Progenitor cell of endocrine pancreas (in vitro differentiated cells): ENCODE measurements around the gene TAAR2. TPM values are rescaled to one million over a fixed set of nuclear protein-coding genes. Genes with fewer than 3 reads are reported as not detected.

Experiments
- DNase-seq: peaks from one replicate; pipeline ENCODE4 v3.0.0; 2021; ENCODE audit warnings: low spot score; ENCODE audit not compliant: unreplicated experiment
- H3K27ac Mint-ChIP-seq: 2 replicates; pipeline ENCODE4 v1.8.0; 2021; ENCODE audit warnings: mild to moderate bottlenecking, moderate library complexity, mixed read lengths
- H3K27me3 Mint-ChIP-seq: 2 replicates; pipeline ENCODE4 v1.8.0; 2021; ENCODE audit warnings: mixed read lengths
- H3K36me3 Mint-ChIP-seq: 2 replicates; pipeline ENCODE4 v1.8.0; 2022; ENCODE audit warnings: mixed read lengths; ENCODE audit not compliant: insufficient read depth
- H3K4me1 Mint-ChIP-seq: 2 replicates; pipeline ENCODE4 v1.8.0; 2021; ENCODE audit warnings: low read depth, mixed read lengths
- H3K4me3 Mint-ChIP-seq: 2 replicates; pipeline ENCODE4 v1.8.0; 2021; ENCODE audit warnings: low read depth, mild to moderate bottlenecking, moderate library complexity, mixed read lengths
- H3K9me3 Mint-ChIP-seq: 2 replicates; pipeline ENCODE4 v1.8.0; 2021; ENCODE audit warnings: low read depth, mixed read lengths
- CTCF ChIP-seq: fragments of 200-600 bp; sonication (generic); IDR thresholded peaks from one replicate; pipeline ENCODE4 v1.5.0; 2021; ENCODE audit warnings: antibody characterized with exemption, mild to moderate bottlenecking; ENCODE audit not compliant: unreplicated experiment
- total RNA-seq: library from RNA; stranded (reverse); gene quantifications from 2 replicates; pipeline ENCODE4 v1.2.1, GENCODE V29; 2021

TAAR2 gene
- total RNA-seq, 1 donor from 2014 or later, result not detected

GRCh38 chr6:132567566-132567965, 56.5 kb downstream of the TAAR2 start:
- Mint-ChIP-seq H3K4me3 (no peak overlapping the region), H3K27ac (no peak overlapping the region), H3K27me3 (peaks cover 24% of the 10 kb centered on the region), H3K9me3 (no peaks in the 10 kb centered on the region), H3K4me1 (no peaks in the 10 kb centered on the region), H3K36me3 (no peaks in the 10 kb centered on the region)
- no peak for TF ChIP-seq CTCF
- no peak for DNase-seq

Other genes starting within 250 kb of the TAAR2 start
- 8.4 and 8.9 TPM in 2 replicates for gene MOXD1, start 222.8 kb downstream of the TAAR2 start, total RNA-seq
- 40.5 and 49.3 TPM in 2 replicates for gene STX7, start 111.2 kb downstream of the TAAR2 start, total RNA-seq
- not detected in 2 replicates for gene TAAR9, start 86.0 kb downstream of the TAAR2 start, total RNA-seq
- not detected in 2 replicates for gene TAAR8, start 71.6 kb downstream of the TAAR2 start, total RNA-seq
- not detected in 2 replicates for gene TAAR6, start 54.0 kb downstream of the TAAR2 start, total RNA-seq
- not detected in 2 replicates for gene TAAR5, start 34.5 kb downstream of the TAAR2 start, total RNA-seq
- gene TAAR1, start 34.9 kb upstream of the TAAR2 start, total RNA-seq, result not detected in 2 replicates
- not detected in 2 replicates for gene VNN1, start 89.8 kb upstream of the TAAR2 start, total RNA-seq
- not detected in 2 replicates for gene VNN2, start 133.6 kb upstream of the TAAR2 start, total RNA-seq
- 19.1 and 19.5 TPM in 2 replicates for gene SLC18B1, start 174.4 kb upstream of the TAAR2 start, total RNA-seq
- 986 and 1,038 TPM in 2 replicates for gene RPS12, start 190.3 kb upstream of the TAAR2 start, total RNA-seq